Inflammatory macrophage treated with lipopolysaccharide for 4 hours (primary cell): ENCODE data around the gene GIT1.

Source experiments
- DNase-seq: peaks from one replicate; pipeline ENCODE4 v3.0.0-alpha.2; 2020

Gene GIT1

GRCh38 chr17:29615492-29616299 lies 26.2 kb upstream of the GIT1 start:
- peak; percentile 88 for DNase-seq

DNA sequence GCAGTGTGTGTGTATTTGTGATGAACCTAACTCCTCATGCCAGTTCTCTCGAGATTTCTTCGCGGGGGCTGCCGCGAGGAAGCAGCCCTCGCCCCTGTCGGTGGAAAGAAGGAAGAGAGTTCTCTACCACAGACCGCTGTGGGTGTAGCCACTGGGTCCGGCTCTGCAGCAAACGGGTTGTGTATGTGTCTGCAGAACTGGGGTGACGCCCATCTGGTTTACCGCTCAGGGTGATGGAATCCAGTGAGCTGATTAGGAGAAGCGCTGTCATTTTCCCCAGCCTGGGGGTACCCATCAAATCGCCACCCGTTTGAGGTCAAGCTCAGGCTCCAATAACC lies 25.6 kb upstream of the GIT1 start:
- peak; percentile 77 for DNase-seq

DNA sequence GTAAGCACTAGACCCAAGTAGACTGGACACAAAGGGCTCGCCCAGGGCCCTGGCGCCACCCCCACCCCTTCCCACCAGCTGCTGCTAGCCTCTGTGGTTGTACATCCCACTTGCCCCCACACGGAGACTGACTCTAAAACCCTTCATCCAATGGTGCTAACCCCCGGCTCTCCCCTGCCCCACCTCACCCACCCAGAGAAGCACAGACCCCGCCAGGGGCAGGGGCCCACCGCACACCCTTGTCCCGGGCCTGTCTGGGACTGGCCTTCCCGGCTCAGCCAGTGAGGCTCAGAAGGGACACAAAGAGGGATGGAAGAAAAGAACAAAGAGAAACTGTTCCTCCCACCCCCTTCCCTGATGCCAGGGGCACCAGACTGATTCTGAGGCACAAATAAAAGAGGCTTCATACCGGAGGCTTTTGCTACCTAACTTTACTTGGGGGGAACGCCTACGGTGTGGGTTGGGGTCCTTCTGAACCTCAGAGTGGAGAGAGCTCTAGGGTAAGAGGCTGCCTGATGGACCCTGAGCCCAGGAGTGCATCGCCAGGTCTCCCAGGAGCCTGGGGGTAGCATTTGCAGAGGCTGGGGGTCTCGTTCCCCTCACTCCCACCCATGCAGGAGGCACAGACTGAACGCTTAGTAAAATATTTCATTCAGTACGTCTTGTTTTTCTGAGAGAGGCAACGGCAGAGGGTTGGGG lies 25.1 kb upstream of the GIT1 start:
- DNase-seq = no peak

GRCh38 chr17:29613856-29614255 lies 24.4 kb upstream of the GIT1 start:
- no peak for DNase-seq

GRCh38 chr17:29613352-29613837 lies 23.9 kb upstream of the GIT1 start:
- peak; percentile 89 for DNase-seq

- DNase-seq = no peak
These were observed 23.2 kb upstream of the GIT1 start for GRCh38 chr17:29612404-29613280.

DNA sequence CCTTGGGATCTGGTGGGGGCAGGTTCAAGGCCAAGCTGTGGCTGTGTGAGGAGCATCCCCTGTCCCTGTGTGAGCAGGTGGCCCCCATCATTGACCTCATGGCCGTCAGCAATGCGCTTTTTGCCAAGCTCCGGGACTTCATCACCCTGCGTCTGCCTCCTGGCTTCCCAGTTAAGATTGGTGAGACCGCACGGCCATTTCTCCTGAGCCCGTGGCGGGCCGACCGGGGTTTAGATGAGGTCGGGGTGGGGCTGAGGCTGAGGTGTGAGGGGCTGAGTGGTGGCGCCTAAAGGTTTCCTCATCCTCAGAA lies 22.6 kb upstream of the GIT1 start:
- DNase-seq = no peak

DNA sequence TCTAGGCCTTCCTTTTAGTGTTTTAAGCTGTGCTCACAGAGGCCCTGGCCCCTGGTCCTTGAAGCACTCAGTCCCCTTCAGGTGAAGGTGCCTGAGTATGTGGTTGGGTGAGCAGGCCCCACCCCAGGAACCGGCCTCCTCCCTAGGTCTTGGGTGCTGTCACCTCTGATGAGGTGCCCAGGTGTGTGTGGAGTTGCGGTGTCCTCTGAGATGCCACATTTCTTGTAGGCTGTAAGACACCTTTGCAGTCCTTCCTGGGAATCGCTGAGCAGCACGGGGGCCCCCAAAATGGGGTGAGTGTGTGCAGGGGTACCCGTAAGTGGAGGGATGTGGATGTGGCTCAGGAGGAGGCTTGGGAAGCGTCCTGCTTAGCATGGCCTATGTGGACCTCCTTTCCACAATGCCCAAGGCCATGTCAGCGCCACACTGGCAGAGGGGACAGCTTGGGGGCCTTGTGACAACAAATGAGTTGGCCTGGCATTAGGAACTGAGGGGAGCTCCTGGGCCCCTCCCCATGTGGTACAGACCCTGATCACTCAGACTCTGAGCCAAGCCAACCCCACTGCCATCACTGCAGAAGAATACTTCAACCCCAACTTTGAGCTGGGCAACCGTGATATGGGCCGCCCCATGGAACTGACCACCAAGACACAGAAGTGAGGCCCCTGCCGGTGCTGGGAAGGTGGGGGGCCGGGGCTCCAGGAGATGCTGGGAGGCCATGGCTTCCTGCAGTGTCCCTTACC lies 22.1 kb upstream of the GIT1 start:
- DNase-seq = no peak

- DNase-seq = no peak
These were observed 20.9 kb upstream of the GIT1 start for GRCh38 chr17:29610395-29610794.

- DNase-seq = no peak
These were observed 19.5 kb upstream of the GIT1 start for GRCh38 chr17:29608986-29609385.

DNA sequence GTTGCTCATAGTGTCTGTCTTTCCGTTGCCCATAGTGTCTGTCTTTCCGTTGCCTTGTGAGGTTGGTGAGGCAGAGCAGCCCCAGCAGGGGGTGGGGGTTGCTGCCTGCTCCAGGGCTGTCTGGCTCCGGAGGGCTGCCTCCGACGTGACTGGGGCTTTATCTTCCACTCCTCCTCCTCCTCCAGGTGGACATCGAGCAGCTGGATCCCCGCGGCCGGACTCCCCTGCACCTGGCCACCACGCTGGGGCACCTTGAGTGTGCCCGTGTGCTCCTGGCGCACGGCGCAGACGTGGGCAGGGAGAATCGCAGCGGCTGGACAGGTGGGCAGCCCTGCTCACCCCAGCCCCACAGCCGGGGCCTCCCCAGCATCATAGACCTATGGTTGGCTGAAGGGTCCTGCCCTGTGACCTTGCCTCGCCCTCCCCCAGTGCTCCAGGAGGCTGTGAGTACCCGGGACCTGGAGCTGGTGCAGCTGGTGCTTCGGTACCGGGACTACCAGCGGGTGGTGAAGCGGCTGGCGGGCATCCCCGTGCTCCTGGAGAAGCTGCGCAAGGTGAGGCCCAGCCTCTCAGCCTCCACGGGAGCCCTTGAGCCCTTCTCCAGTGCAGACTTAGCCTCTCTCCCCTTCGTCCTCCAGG lies 18.2 kb upstream of the GIT1 start:
- DNase-seq = no peak

DNA sequence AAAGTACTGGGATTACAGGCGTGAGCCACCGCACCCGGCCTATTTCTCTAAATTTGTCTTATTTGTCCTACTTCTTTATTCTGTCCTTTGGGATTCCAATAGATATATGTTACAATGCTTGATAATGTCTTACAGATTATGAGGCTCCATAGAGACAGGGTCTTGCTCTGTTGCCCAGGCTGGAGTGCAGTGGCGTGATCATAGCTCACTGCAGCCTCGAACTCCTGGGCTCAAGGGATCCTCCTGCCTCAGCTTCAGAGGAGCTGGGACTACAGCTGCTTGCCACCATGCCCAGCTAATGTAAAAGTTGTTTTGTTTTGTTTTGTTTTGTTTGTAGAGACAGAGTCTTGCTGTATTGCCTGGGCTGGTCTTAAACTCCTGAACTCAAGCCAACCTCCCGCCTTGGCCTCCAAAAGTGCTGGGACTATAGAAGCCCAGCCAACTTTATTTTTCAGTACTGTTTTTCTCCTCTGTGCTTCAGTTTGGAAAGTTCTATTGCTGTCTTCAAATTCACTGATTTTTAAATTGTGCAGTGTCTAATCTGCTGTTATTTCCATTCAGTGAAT lies 13.7 kb upstream of the GIT1 start:
- DNase-seq = no peak

- no peak for DNase-seq
These were observed 8.1 kb upstream of the GIT1 start for GRCh38 chr17:29597361-29598172.

- no peak for DNase-seq
These were observed 7.4 kb upstream of the GIT1 start for GRCh38 chr17:29596811-29597210.

GRCh38 chr17:29595943-29596774 lies 6.7 kb upstream of the GIT1 start:
- DNase-seq = no peak

GRCh38 chr17:29595107-29595942 lies 5.9 kb upstream of the GIT1 start:
- no peak for DNase-seq

GRCh38 chr17:29594519-29595090 lies 5.2 kb upstream of the GIT1 start:
- no peak for DNase-seq

DNA sequence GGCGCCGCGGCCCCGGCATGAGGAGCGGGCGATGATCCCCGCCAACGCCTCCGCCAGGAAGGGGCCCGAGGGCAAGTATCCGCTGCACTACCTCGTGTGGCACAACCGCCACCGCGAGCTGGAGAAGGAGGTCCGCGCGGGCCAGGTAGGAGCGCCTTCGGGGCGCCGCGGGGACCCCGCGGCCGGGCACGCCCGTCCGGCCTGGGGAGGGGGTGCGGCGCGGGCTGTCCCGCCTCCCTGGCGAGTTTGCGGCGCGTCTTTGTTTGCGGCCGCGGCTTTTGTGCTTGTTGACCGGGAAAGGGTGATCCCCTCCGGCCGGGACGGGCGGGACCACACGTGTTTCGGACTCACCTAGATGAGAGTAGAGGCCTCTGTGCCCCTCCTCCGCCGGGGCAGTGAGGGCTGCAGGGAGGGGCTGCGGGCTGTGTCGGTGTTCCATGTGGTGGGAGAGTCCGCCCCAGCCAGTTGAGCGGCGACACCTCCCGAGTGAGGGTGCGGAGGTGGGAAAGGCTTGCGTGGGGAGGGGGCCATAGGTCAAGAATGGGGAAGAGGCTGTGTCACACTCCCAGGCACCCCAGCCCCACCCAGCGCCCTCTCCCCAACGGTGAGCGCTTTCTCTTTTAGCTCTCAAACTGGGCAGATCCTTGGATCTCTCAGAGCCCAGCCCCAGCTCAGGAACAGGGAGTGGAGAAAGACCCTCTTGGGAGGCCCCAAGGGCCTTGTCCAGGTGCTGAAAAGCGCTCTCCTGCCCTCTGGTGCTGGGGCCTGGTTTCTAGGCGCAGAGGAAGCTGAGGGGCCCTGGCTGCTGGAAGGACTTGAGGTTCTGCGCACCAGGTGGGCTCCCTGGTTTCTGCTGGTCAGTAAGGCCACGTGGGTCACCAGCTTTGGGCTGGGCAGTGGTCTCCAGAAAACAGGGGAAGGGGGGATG lies 4.4 kb upstream of the GIT1 start:
- DNase-seq = no peak
